Thyroid gland (tissue), 4 donors: ENCODE results near the gene CYP24A1.

Experiments
- CTCF ChIP-seq, 6 experiments: fragments of 200-600 bp in 3 of 6; fragments of 450-650 bp in 3 of 6; sonication (generic) in 3 of 6; IDR thresholded peaks; one replicate each; pipeline ENCODE4 v1.5.1; 2016 to 2019; ENCODE audit warnings: antibody characterized with exemption in 6 of 6, mild to moderate bottlenecking in 2 of 6, inconsistent platforms in 1 of 6, moderate library complexity in 1 of 6
- POLR2A ChIP-seq, 2 donors: fragments of 450-650 bp; IDR thresholded peaks; one replicate each; pipeline ENCODE4 v1.6.1; 2017; ENCODE audit warnings: antibody characterized with exemption in 2 of 2, mild to moderate bottlenecking in 2 of 2, moderate library complexity in 1 of 2

DNA sequence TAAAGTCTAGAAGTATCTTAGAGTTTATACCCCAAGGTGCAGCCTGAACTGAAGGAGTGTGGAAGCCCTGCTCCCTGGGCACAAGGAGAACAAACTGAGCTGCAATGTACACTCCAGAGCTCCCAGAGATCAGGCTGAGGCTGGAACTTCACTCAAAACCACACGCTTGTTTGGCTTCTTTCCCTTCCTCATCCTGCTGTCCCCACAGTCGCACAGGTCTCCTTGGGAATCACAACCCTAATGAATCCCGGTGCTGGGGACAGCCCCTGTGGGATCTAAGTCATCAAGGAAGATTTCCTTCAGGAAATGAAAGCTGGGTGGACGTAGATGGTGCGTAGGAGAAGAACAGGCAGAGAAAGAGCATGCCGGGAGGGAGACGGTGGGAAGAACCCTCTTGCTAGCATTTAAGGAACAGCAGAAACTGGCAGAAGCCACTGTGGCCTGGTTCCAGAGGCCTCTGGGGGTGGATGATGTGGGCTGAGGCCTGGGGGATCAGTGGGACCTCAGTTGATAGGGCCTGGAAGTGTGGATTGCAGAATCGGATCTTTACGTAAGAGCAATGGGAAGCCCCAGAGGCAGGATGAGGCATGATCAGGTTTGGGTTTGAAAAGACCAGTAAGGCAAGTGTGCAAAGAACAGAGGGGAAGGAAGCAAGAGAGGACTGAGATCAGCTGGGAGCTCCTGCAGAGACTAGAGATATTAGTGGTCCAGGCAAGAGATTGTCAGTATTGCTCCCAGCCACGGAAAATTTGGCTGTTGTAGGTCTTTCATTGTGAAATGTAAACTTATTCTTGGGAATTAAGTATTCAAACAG, 21.4 kb downstream of the CYP24A1 start:
- no peak for TF ChIP-seq CTCF (IDR thresholded peaks at IDR 0.05)
- TF ChIP-seq POLR2A (IDR thresholded peaks at IDR 0.05): no peak
